Measurements from ENCODE around the gene HNRNPU. TPM values are rescaled to one million over a fixed set of nuclear protein-coding genes. Genes with fewer than 3 reads are reported as not detected.

The HNRNPU gene
- total and polyA plus RNA-seq, 8 donors: 59.1 to 157 (median 112) TPM

DNA sequence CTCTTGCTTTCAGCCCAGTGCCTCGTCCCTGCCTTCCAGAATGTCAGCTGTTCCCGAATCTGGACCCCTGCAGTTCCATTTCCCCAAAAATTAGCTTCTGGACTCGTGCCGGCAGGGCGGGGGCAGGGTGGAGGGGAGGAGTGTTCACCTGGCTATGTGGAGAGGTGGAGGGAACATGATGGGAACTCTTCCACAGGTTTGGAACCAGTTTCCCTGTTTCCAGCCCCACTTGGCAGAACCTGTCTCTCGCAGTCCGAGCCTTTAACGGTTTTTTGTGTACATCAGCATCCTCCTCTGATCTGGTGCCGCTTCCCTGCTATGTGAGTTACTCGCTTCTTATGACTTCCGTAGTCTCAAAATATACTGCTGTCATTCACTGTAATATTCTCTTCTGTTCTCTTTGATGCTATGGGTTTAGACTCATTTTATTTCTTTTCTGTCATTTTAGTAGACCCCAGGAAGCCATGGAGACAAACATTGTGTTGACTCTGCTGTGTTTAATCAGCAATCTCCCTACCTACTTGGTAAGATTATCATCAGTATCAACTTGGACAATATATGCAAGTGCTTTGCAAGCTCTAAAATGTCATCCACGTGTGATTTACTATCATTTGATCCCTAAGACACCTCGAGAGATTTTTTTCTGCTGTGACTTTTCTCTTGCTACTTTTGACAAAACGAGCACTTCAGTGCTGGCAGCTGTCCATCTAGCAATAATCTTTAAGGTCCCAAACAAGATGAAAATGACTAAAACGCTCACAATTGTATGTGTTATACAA lies 33.3 kb upstream of the HNRNPU start:
- DNase-seq: no peak
- H3K4me1 ChIP-seq: no peaks in the 10 kb centered on the region
- TF ChIP-seq, protein P1, sequence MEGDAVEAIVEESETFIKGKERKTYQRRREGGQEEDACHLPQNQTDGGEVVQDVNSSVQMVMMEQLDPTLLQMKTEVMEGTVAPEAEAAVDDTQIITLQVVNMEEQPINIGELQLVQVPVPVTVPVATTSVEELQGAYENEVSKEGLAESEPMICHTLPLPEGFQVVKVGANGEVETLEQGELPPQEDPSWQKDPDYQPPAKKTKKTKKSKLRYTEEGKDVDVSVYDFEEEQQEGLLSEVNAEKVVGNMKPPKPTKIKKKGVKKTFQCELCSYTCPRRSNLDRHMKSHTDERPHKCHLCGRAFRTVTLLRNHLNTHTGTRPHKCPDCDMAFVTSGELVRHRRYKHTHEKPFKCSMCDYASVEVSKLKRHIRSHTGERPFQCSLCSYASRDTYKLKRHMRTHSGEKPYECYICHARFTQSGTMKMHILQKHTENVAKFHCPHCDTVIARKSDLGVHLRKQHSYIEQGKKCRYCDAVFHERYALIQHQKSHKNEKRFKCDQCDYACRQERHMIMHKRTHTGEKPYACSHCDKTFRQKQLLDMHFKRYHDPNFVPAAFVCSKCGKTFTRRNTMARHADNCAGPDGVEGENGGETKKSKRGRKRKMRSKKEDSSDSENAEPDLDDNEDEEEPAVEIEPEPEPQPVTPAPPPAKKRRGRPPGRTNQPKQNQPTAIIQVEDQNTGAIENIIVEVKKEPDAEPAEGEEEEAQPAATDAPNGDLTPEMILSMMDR (IDR thresholded peaks at IDR 0.05): no peak
- H3K36me3 ChIP-seq: no peaks in the 10 kb centered on the region
- intact Hi-C loops (cut with DNase I): no loop called here
- no peak overlapping the region for H3K27ac ChIP-seq
- H3K9me3 ChIP-seq: no peaks in the 10 kb centered on the region
- no peaks in the 10 kb centered on the region for H3K27me3 ChIP-seq
- WGBS, 2 donors: 65 to 69% methylated on average over 15 of the region's 15 CpGs
- H3K4me3 ChIP-seq: no peak overlapping the region
- no peak for ATAC-seq
- no peak for FAIRE-seq

- Histone ChIP-seq H3K9me3 (no peaks in the 10 kb centered on the region), H3K4me3 (no peak overlapping the region), H3K27ac (no peak overlapping the region), H3K27me3 (no peaks in the 10 kb centered on the region), H3K36me3 (no peaks in the 10 kb centered on the region), H3K4me1 (no peaks in the 10 kb centered on the region)
- intact Hi-C loops (cut with DNase I): no loop called here
- no peak for FAIRE-seq
- no peak for ATAC-seq
- TF ChIP-seq, protein P1 (IDR thresholded peaks at IDR 0.05): no peak
- 68 to 71% methylated on average over 3 of the region's 3 CpGs for WGBS, 2 donors
- DNase-seq: no peak
Measured at GRCh38 chr1:244896550-244896949, 32.2 kb upstream of the HNRNPU start.

DNA sequence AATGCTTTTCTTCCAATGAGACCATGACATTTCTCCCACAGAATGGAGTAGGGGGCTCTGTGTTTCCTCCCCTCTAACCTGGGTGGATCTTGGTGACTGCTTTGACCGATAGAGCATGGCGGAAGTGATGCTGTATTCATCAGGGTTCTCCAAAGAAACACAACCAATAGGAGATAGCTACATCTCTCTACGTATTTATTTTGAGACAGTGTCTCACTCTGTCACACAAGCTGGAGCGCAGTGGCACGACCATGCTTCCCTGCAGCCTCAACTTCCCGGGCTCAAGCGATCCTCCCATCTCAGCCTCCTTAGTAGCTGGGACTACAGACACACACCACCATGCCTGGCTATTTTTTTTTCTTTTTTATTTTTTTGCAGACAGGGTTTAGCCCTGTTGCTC lies 29.5 kb upstream of the HNRNPU start:
- Histone ChIP-seq H3K4me3 (no peak overlapping the region), H3K36me3 (no peaks in the 10 kb centered on the region), H3K27ac (no peak overlapping the region), H3K27me3 (no peaks in the 10 kb centered on the region), H3K4me1 (no peaks in the 10 kb centered on the region), H3K9me3 (no peaks in the 10 kb centered on the region)
- FAIRE-seq (no peak), ATAC-seq (no peak), DNase-seq (no peak)
- intact Hi-C loops (cut with DNase I): no loop called here
- 84 to 88% methylated on average over 7 of the region's 7 CpGs for WGBS, 2 donors
- TF ChIP-seq, protein P1 (IDR thresholded peaks at IDR 0.05): no peak

DNA sequence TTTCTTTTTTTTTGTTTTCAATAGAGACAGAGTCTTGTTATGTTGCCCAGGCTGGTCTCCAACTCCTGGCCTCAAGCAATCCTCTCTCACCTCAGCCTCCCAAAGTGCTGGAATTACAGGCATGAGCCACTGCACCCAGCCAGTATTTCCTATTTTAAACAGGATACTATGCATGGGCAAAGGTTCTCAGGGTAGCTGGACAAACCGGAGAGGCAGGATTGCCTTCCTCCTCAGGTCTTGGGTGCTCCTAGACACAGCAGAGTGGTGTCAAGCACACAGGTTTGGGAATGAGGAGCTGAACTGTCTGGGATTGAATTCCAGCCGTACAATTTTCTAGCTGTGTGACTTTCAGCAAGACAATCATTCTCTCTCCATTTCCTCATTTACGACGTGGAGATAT lies 22.9 kb upstream of the HNRNPU start:
- DNase-seq (no peak), FAIRE-seq (no peak), ATAC-seq (no peak)
- TF ChIP-seq, protein P1 (IDR thresholded peaks at IDR 0.05): no peak
- 79 to 85% methylated on average over 4 of the region's 4 CpGs for WGBS, 2 donors
- no peaks in the 10 kb centered on the region for H3K4me1 ChIP-seq
- intact Hi-C loops (cut with DNase I): no loop called here
- no peaks in the 10 kb centered on the region for H3K27me3 ChIP-seq
- no peaks in the 10 kb centered on the region for H3K9me3 ChIP-seq
- H3K4me3 ChIP-seq: no peak overlapping the region
- no peak overlapping the region for H3K27ac ChIP-seq
- H3K36me3 ChIP-seq: no peaks in the 10 kb centered on the region

DNA sequence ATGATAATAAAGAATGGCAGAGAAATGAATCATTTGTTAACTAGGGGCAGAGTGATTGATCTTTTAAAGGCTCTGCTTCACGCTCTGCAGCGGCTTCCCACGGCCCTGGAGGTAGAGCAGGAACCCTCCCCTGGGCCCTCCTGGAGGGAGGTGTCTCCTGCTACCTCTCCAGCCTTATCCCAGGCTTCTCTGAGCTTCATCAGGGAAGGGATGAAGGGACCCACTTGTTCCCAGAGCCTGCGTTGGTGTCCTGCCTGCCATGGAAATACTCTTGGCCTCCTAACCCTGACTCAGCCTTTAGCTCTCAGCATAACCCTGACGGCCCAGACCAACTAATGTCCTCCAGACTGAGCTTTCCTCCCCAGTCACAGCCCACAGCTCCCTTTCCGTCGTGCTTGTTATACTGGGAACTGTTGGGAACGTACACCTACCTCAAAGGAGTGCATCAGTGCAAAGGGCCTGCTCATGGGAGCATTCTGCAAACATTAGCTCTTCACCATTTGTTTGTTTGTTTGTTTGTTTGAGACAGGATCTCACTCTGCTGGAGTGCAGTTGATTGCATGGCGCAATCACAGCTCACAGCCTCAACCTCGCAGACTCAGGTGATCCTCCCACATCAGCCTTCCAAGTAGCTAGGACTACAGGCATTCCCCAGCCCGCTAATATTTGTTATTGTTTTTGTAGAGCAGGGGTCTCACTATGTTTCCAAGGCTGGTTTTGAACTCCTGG lies 17.4 kb upstream of the HNRNPU start:
- H3K36me3 ChIP-seq: no peaks in the 10 kb centered on the region
- no peaks in the 10 kb centered on the region for H3K4me1 ChIP-seq
- TF ChIP-seq, protein P1 (IDR thresholded peaks at IDR 0.05): no peak
- no peaks in the 10 kb centered on the region for H3K27me3 ChIP-seq
- no peak overlapping the region for H3K27ac ChIP-seq
- FAIRE-seq (no peak), ATAC-seq (no peak), DNase-seq (no peak)
- WGBS, 2 donors: 66 to 72% methylated on average over 11 of the region's 11 CpGs
- no peak overlapping the region for H3K4me3 ChIP-seq
- intact Hi-C loops (cut with DNase I): no loop called here
- H3K9me3 ChIP-seq: no peaks in the 10 kb centered on the region
